HepG2 (cell line): Measurements from ENCODE around the gene TSNAXIP1. TPM values are rescaled to one million over a fixed set of nuclear protein-coding genes. Genes with fewer than 3 reads are reported as not detected.

Experiments
- CBX5 ChIP-seq: sonication (generic); formaldehyde crosslinking; IDR thresholded peaks from 2 replicates; pipeline ENCODE4 v1.4.0; 2020; ENCODE audit warnings: missing genetic modification reagents, borderline replicate concordance
- MAFG ChIP-seq: sonication (generic); formaldehyde crosslinking; IDR thresholded peaks from 2 replicates; pipeline ENCODE4 v1.5.1; 2020; ENCODE audit warnings: mild to moderate bottlenecking, missing genetic modification reagents
- MEIS2 ChIP-seq: sonication (generic); formaldehyde crosslinking; IDR thresholded peaks from 2 replicates; pipeline ENCODE4 v1.9.0; 2021; ENCODE audit warnings: mild to moderate bottlenecking, missing genetic modification reagents
- MIER3 ChIP-seq: IDR thresholded peaks from 2 replicates; pipeline ENCODE4 v1.6.1; 2016; ENCODE audit warnings: missing compliant biosample characterization, borderline replicate concordance
- NRL ChIP-seq: sonication (generic); formaldehyde crosslinking; IDR thresholded peaks from 2 replicates; pipeline ENCODE4 v1.5.0; 2020; ENCODE audit warnings: missing genetic modification reagents, mild to moderate bottlenecking, moderate library complexity, borderline replicate concordance
- PRMT3 ChIP-seq: sonication (generic); formaldehyde crosslinking; IDR thresholded peaks from 2 replicates; pipeline ENCODE4 v1.8.1; 2022; ENCODE audit warnings: low read depth, mild to moderate bottlenecking, moderate library complexity, missing genetic modification reagents, borderline replicate concordance
- RXRA ChIP-seq: sonication (generic); formaldehyde crosslinking; IDR thresholded peaks from 2 replicates; pipeline ENCODE4 v1.5.1; 2020; ENCODE audit warnings: missing genetic modification reagents
- RXRB ChIP-seq: IDR thresholded peaks from 2 replicates; pipeline ENCODE4 v1.6.1; 2016; ENCODE audit warnings: borderline replicate concordance, missing genetic modification reagents, missing compliant biosample characterization
- TSC22D2 ChIP-seq: sonication (generic); formaldehyde crosslinking; IDR thresholded peaks from 2 replicates; pipeline ENCODE4 v1.5.1; 2020; ENCODE audit warnings: missing genetic modification reagents, mild to moderate bottlenecking, borderline replicate concordance
- ZFP37 ChIP-seq: sonication (generic); formaldehyde crosslinking; IDR thresholded peaks from 2 replicates; pipeline ENCODE4 v1.4.0; 2020; ENCODE audit warnings: missing genetic modification reagents, borderline replicate concordance
- ZNF282 ChIP-seq: fragments of 450-650 bp; IDR thresholded peaks from 2 replicates; pipeline ENCODE4 v1.6.1; 2018; ENCODE audit not compliant: partially characterized antibody
- ZNF619 ChIP-seq: sonication (generic); formaldehyde crosslinking; IDR thresholded peaks from 2 replicates; pipeline ENCODE4 v1.4.0; 2020; ENCODE audit warnings: mild to moderate bottlenecking, missing genetic modification reagents
- ZSCAN29 ChIP-seq: sonication (generic); formaldehyde crosslinking; conservative IDR thresholded peaks from 2 replicates; pipeline ENCODE4 v1.4.0; 2020; ENCODE audit warnings: mild to moderate bottlenecking, missing genetic modification reagents
- polyA plus RNA-seq, 8 experiments: library from polyadenylated mRNA; depleted of rRNA in 3 of 8; stranded (reverse) in 7 of 8; unstranded in 1 of 8; fragments of >200 nt; fragmentation: Illumina TruSeq in 4 of 8; extraction: Trizol in 4 of 8; gene quantifications; 2 replicates each; pipeline versions ENCODE4 v1.2.1 to v1.2.3, GENCODE V29; 2011 to 2016; ENCODE audit warnings: low read depth in 4 of 8, missing spikeins in 1 of 8, mixed read lengths in 1 of 8; ENCODE audit not compliant: insufficient read depth in 1 of 8
- total RNA-seq, 5 experiments: library from RNA; depleted of rRNA; stranded (reverse); fragments of >200 nt; fragmentation: Illumina TruSeq; extraction: Trizol; gene quantifications; 2 replicates each; pipeline ENCODE4 v1.2.3, GENCODE V29; 2016; ENCODE audit warnings: low read depth in 1 of 5
- TF ChIP-seq, protein P1 (sequence below): sonication (generic); formaldehyde crosslinking; IDR thresholded peaks from 2 replicates; pipeline ENCODE4 v1.5.1; 2020; ENCODE audit warnings: missing genetic modification reagents, mild to moderate bottlenecking, borderline replicate concordance
- TF ChIP-seq, protein P2 (sequence below): sonication (generic); formaldehyde crosslinking; IDR thresholded peaks from 2 replicates; pipeline ENCODE4 v1.8.1; 2023; ENCODE audit warnings: mild to moderate bottlenecking, missing genetic modification reagents
- TF ChIP-seq, protein P3 (sequence below): IDR thresholded peaks from 2 replicates; pipeline ENCODE4 v1.6.1; 2016; ENCODE audit warnings: missing compliant biosample characterization, missing genetic modification reagents, borderline replicate concordance
- TF ChIP-seq, protein P4 (sequence below): sonication (generic); formaldehyde crosslinking; IDR thresholded peaks from 2 replicates; pipeline ENCODE4 v1.4.0; 2020; ENCODE audit warnings: missing genetic modification reagents, mild to moderate bottlenecking, borderline replicate concordance
- TF ChIP-seq, protein P5 (sequence below): sonication (generic); formaldehyde crosslinking; IDR thresholded peaks from 2 replicates; pipeline ENCODE4 v1.4.0; 2020; ENCODE audit warnings: mild to moderate bottlenecking, missing genetic modification reagents

Gene TSNAXIP1
- total and polyA plus RNA-seq, 2 of the 13 experiments (the other 11 are each of a cell fraction or from before 2014, with no cell fraction given): 0.37 to 0.86 TPM

DNA sequence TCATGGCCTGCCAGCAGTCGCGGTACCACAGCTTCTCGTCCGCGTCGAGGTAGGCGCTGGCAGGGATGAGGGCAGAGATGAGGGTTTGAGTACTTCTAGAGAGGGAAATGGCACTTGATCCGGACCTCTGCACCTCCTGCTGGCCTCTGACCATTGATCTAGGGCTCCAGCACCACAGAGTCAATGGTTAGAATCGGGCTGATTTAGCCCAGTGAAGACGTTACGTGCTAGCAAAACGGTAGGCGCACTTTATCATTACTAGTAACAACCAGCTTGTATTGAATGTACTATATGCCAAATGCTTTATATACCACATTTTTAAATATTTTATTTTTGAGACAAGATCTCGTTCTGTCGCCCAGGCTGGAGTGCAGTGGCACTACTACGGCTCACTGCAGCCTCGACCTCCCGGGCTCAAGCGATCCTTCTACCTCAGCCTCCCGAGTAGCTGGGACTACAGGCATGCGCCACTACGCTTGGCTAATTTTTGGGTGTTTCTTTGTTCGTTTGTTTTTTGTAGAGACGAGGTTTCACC lies 526 bp downstream of the TSNAXIP1 start (continued):
- TF ChIP-seq ZSCAN29 (CRISPR knock-in tag): no peak
- TF ChIP-seq, protein P1, sequence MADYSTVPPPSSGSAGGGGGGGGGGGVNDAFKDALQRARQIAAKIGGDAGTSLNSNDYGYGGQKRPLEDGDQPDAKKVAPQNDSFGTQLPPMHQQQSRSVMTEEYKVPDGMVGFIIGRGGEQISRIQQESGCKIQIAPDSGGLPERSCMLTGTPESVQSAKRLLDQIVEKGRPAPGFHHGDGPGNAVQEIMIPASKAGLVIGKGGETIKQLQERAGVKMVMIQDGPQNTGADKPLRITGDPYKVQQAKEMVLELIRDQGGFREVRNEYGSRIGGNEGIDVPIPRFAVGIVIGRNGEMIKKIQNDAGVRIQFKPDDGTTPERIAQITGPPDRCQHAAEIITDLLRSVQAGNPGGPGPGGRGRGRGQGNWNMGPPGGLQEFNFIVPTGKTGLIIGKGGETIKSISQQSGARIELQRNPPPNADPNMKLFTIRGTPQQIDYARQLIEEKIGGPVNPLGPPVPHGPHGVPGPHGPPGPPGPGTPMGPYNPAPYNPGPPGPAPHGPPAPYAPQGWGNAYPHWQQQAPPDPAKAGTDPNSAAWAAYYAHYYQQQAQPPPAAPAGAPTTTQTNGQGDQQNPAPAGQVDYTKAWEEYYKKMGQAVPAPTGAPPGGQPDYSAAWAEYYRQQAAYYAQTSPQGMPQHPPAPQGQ (CRISPR knock-in tag): no peak
- no peak for TF ChIP-seq PRMT3 (CRISPR knock-in tag)
- no peak for TF ChIP-seq RXRB
- TF ChIP-seq, protein P2, sequence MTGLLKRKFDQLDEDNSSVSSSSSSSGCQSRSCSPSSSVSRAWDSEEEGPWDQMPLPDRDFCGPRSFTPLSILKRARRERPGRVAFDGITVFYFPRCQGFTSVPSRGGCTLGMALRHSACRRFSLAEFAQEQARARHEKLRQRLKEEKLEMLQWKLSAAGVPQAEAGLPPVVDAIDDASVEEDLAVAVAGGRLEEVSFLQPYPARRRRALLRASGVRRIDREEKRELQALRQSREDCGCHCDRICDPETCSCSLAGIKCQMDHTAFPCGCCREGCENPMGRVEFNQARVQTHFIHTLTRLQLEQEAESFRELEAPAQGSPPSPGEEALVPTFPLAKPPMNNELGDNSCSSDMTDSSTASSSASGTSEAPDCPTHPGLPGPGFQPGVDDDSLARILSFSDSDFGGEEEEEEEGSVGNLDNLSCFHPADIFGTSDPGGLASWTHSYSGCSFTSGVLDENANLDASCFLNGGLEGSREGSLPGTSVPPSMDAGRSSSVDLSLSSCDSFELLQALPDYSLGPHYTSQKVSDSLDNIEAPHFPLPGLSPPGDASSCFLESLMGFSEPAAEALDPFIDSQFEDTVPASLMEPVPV: 0 out of 2 replicates have a peak, but pooled peaks have one; percentile 42
- TF ChIP-seq, protein P3, sequence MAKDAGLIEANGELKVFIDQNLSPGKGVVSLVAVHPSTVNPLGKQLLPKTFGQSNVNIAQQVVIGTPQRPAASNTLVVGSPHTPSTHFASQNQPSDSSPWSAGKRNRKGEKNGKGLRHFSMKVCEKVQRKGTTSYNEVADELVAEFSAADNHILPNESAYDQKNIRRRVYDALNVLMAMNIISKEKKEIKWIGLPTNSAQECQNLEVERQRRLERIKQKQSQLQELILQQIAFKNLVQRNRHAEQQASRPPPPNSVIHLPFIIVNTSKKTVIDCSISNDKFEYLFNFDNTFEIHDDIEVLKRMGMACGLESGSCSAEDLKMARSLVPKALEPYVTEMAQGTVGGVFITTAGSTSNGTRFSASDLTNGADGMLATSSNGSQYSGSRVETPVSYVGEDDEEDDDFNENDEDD (CRISPR knock-in tag): no peak
- TF ChIP-seq, protein P4, sequence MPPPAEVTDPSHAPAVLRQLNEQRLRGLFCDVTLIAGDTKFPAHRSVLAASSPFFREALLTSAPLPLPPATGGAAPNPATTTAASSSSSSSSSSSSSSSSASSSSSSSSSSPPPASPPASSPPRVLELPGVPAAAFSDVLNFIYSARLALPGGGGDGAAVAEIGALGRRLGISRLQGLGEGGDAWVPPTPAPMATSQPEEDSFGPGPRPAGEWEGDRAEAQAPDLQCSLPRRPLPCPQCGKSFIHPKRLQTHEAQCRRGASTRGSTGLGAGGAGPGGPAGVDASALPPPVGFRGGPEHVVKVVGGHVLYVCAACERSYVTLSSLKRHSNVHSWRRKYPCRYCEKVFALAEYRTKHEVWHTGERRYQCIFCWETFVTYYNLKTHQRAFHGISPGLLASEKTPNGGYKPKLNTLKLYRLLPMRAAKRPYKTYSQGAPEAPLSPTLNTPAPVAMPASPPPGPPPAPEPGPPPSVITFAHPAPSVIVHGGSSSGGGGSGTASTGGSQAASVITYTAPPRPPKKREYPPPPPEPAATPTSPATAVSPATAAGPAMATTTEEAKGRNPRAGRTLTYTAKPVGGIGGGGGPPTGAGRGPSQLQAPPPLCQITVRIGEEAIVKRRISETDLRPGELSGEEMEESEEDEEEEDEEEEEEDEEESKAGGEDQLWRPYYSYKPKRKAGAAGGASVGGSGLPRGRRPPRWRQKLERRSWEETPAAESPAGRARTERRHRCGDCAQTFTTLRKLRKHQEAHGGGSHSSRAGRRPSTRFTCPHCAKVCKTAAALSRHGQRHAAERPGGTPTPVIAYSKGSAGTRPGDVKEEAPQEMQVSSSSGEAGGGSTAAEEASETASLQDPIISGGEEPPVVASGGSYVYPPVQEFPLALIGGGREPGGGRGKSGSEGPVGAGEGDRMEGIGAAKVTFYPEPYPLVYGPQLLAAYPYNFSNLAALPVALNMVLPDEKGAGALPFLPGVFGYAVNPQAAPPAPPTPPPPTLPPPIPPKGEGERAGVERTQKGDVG (CRISPR knock-in tag): no peak
- TF ChIP-seq ZNF619: 0 out of 2 replicates have a peak, but pooled peaks have one; percentile 46
- TF ChIP-seq MEIS2 (CRISPR knock-in tag): no peak
- TF ChIP-seq CBX5 (CRISPR knock-in tag): 0 out of 2 replicates have a peak, but pooled peaks have one; percentile 11
- no peak for TF ChIP-seq ZFP37 (CRISPR knock-in tag)
- TF ChIP-seq RXRA (CRISPR knock-in tag): peak; percentile 60; the same call in 1 of the 2 replicates
- no peak for TF ChIP-seq MAFG (CRISPR knock-in tag)
- no peak for TF ChIP-seq MIER3 (CRISPR knock-in tag)
- TF ChIP-seq ZNF282: no peak
- TF ChIP-seq, protein P5, sequence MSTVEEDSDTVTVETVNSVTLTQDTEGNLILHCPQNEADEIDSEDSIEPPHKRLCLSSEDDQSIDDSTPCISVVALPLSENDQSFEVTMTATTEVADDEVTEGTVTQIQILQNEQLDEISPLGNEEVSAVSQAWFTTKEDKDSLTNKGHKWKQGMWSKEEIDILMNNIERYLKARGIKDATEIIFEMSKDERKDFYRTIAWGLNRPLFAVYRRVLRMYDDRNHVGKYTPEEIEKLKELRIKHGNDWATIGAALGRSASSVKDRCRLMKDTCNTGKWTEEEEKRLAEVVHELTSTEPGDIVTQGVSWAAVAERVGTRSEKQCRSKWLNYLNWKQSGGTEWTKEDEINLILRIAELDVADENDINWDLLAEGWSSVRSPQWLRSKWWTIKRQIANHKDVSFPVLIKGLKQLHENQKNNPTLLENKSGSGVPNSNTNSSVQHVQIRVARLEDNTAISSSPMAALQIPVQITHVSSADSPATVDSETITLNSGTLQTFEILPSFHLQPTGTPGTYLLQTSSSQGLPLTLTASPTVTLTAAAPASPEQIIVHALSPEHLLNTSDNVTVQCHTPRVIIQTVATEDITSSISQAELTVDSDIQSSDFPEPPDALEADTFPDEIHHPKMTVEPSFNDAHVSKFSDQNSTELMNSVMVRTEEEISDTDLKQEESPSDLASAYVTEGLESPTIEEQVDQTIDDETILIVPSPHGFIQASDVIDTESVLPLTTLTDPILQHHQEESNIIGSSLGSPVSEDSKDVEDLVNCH: no peak
- no peak for TF ChIP-seq TSC22D2 (CRISPR knock-in tag)
- no peak for TF ChIP-seq NRL (CRISPR knock-in tag)
